ENCODE measurements around the gene MIB2.

DNA sequence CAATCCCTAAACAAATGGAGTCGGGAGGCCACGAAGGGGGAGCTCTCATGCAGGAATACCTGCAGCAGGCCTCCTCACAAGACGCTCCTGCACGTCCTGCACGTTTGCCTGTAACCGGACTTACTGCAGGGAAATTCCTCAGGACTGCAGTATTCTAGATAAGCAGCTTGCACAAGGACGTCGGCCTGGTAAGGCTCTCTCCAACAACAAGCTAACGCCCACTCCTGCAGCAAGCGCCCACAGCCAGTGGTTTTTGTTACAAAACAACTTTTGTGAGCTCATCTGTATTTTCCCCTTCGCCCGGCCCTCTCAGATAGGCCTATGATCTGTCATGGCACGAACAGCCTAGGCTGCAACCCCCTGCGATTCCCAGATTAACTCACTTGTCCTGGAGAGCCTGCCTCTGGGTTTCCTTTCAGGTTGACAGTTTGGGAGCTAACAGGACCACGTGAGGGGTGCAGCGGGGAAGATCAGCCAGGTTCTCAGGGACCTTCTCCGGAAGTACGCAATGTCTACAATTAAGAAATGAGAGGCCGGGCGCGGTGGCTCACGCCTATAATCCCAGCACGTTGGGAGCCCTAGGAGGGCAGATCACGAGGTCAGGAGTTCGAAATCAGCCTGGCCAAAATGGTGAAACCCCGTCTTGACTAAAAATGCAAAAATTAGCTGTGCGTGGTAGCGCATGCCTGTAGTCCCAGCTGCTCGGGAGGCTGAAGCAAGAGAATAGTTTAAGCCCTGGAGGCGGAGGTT lies 921 bp upstream of the MIB2 start:
- TF ChIP-seq EZH2 (IDR thresholded peaks at IDR 0.05) (no peak), POLR2AphosphoS5 (IDR thresholded peaks at IDR 0.05; ENCODE audit: borderline replicate concordance, low read depth, low read length) (no peak), FOXP2 (optimal IDR thresholded peaks at IDR 0.05; ENCODE audit: control extremely low read depth, extremely low read length, insufficient read depth) (no peak)
